Keratinocyte (primary cell): ENCODE measurements around the gene FUCA1. TPM values are rescaled to one million over a fixed set of nuclear protein-coding genes. Genes with fewer than 3 reads are reported as not detected.

Experiments used
- DNase-seq: peaks from one replicate; pipeline ENCODE4 v3.0.0-alpha.2; 2011; ENCODE audit warnings: low read depth, missing footprints, low spot score
- FAIRE-seq: peaks from 2 replicates; lab custom pipeline; 2011; peaks lifted over from hg19 to GRCh38; lab: Jason Lieb, UNC
- H2AFZ ChIP-seq: 2 replicates; pipeline ENCODE4 v1.6.0; 2012; ENCODE audit warnings: low read length, control low read depth, inconsistent platforms; ENCODE audit not compliant: control insufficient read depth
- H3K27ac ChIP-seq: 2 replicates; pipeline ENCODE4 v1.5.1; 2011; ENCODE audit warnings: low read length; ENCODE audit not compliant: control insufficient read depth, insufficient read depth
- H3K27me3 ChIP-seq: 3 replicates; pipeline ENCODE4 v1.6.0; 2011; ENCODE audit warnings: low read length; ENCODE audit not compliant: control insufficient read depth, insufficient read depth; ENCODE audit errors: extremely low read depth
- H3K36me3 ChIP-seq, 2 experiments: 2 replicates in 1 of 2; 3 replicates in 1 of 2; pipeline ENCODE4 v1.5.1; 2011; ENCODE audit warnings: low read length in 2 of 2, mild to moderate bottlenecking in 1 of 2; ENCODE audit not compliant: control insufficient read depth in 2 of 2, insufficient read depth in 2 of 2; ENCODE audit errors: extremely low read depth in 1 of 2
- H3K4me1 ChIP-seq: 3 replicates; pipeline ENCODE4 v1.5.1; 2011; ENCODE audit warnings: low read length; ENCODE audit not compliant: control insufficient read depth, insufficient read depth; ENCODE audit errors: extremely low read depth
- H3K4me2 ChIP-seq: 3 replicates; pipeline ENCODE4 v1.6.0; 2011; ENCODE audit warnings: low read depth, low read length; ENCODE audit not compliant: control insufficient read depth, insufficient read depth; ENCODE audit errors: extremely low read depth
- H3K4me3 ChIP-seq, 3 experiments: fragments of 200-600 bp in 1 of 3; sonication (generic) in 1 of 3; 2 replicates in 2 of 3; 3 replicates in 1 of 3; pipeline ENCODE4 v1.5.1; 2011 to 2016; ENCODE audit warnings: low read length in 3 of 3, mild to moderate bottlenecking in 3 of 3, control low read depth in 2 of 3, inconsistent platforms in 1 of 3, low read depth in 1 of 3, mixed read lengths in 1 of 3, mixed run types in 1 of 3, moderate library complexity in 1 of 3; ENCODE audit not compliant: control insufficient read depth in 2 of 3, insufficient read depth in 2 of 3; ENCODE audit errors: extremely low read depth in 1 of 3
- H3K79me2 ChIP-seq: 2 replicates; pipeline ENCODE4 v1.6.0; 2012; ENCODE audit warnings: low read length; ENCODE audit not compliant: control insufficient read depth, insufficient read depth
- H3K9ac ChIP-seq: 3 replicates; pipeline ENCODE4 v1.6.0; 2011; ENCODE audit warnings: low read length; ENCODE audit not compliant: control insufficient read depth, insufficient read depth; ENCODE audit errors: extremely low read depth
- H3K9me1 ChIP-seq: 3 replicates; pipeline ENCODE4 v1.6.0; 2011; ENCODE audit warnings: low read length; ENCODE audit not compliant: control insufficient read depth, insufficient read depth; ENCODE audit errors: extremely low read depth
- H3K9me3 ChIP-seq: 2 replicates; pipeline ENCODE4 v1.5.1; 2012; ENCODE audit warnings: low read depth, low read length; ENCODE audit not compliant: control insufficient read depth
- H4K20me1 ChIP-seq: 3 replicates; pipeline ENCODE4 v1.6.0; 2011; ENCODE audit warnings: low read length; ENCODE audit not compliant: control insufficient read depth, insufficient read depth; ENCODE audit errors: extremely low read depth
- CTCF ChIP-seq, 3 experiments: IDR thresholded peaks in 1 of 3; conservative IDR thresholded peaks in 1 of 3; optimal IDR thresholded peaks in 1 of 3; 2 replicates in 2 of 3; 3 replicates in 1 of 3; pipeline versions ENCODE3 to v1.5.1; 2011; ENCODE audit warnings: low read length in 3 of 3, mild to moderate bottlenecking in 3 of 3, moderate library complexity in 2 of 3, control low read depth in 1 of 3, inconsistent platforms in 1 of 3; ENCODE audit not compliant: insufficient read depth in 2 of 3; ENCODE audit errors: extremely low read depth in 1 of 3
- EZH2 ChIP-seq: IDR thresholded peaks from one replicate; pipeline ENCODE4 v1.6.1; 2012; ENCODE audit warnings: inconsistent platforms, mild to moderate bottlenecking, low read length, moderate library complexity
- dilution Hi-C: fragments of 300-500 bp; cut with MboI; formaldehyde crosslinking; loops from one replicate; pipeline ENCODE4 v1.7.0; 2020; ENCODE audit warnings: low sequenced_read_pairs; ENCODE audit not compliant: extremely low pct_ligation_motif_present
- polyA plus RNA-seq, 5 experiments: library from polyadenylated mRNA; depleted of rRNA in 3 of 5; stranded (reverse) in 3 of 5; stranded (forward) in 1 of 5; unstranded in 1 of 5; fragments of >200 nt; gene quantifications; 1 replicate in 1 of 5; 2 replicates in 3 of 5; 3 replicates in 1 of 5; pipeline versions ENCODE4 v1.2.1 to v1.2.3, GENCODE V29; 2011 to 2012; ENCODE audit warnings: missing spikeins in 2 of 5, low read depth in 1 of 5, low replicate concordance in 1 of 5

The FUCA1 gene
- polyA plus RNA-seq, 1 donor (not counting 4 experiments of a cell fraction or from before 2014, with no cell fraction given) = 11.9 TPM

- no peaks in the 10 kb centered on the region for H3K9me1 ChIP-seq
- no peaks in the 10 kb centered on the region for H3K9me3 ChIP-seq
- peaks cover 34 to 40% of the 10 kb centered on the region in 2 experiments for H3K36me3 ChIP-seq
- DNase-seq (no peak), FAIRE-seq (no peak)
- no peak overlapping the region for H3K27ac ChIP-seq
- H3K27me3 ChIP-seq = no peaks in the 10 kb centered on the region
- H2AFZ ChIP-seq = no peak overlapping the region
- dilution Hi-C loops = no loop called here
- peaks cover 7% of the 10 kb centered on the region for H3K79me2 ChIP-seq
- no peak for TF ChIP-seq EZH2
- TF ChIP-seq CTCF (optimal IDR thresholded peaks at IDR 0.05 in 1 of 3, IDR thresholded peaks at IDR 0.05 in 1 of 3, conservative IDR thresholded peaks at IDR 0.05 in 1 of 3; ENCODE audit: extremely low read depth in 1 of 3, insufficient read depth in 2 of 3, low read length in 3 of 3) = no peak
- peaks cover 22% of the 10 kb centered on the region for H3K4me1 ChIP-seq
- no peak overlapping the region for H3K9ac ChIP-seq
- no peak overlapping the region for H3K4me3 ChIP-seq
- H4K20me1 ChIP-seq = no peaks in the 10 kb centered on the region
- H3K4me2 ChIP-seq = no peak overlapping the region
Measured at GRCh38 chr1:23797478-23798448, 70.3 kb downstream of the FUCA1 start.

- no peak for DNase-seq
- no peaks in the 10 kb centered on the region for H3K9me3 ChIP-seq
- peaks cover 34 to 38% of the 10 kb centered on the region in 2 experiments for H3K36me3 ChIP-seq
- no peaks in the 10 kb centered on the region for H3K27me3 ChIP-seq
- H3K4me1 ChIP-seq = peaks cover 29% of the 10 kb centered on the region
- H2AFZ ChIP-seq = no peak overlapping the region
- no peaks in the 10 kb centered on the region for H3K9me1 ChIP-seq
- no peak overlapping the region for H3K9ac ChIP-seq
- no peak overlapping the region for H3K27ac ChIP-seq
- dilution Hi-C loops = no loop called here
- no peak for FAIRE-seq
- H3K79me2 ChIP-seq = peaks cover 17% of the 10 kb centered on the region
- no peak overlapping the region for H3K4me2 ChIP-seq
- TF ChIP-seq EZH2 = no peak
- TF ChIP-seq CTCF (optimal IDR thresholded peaks at IDR 0.05 in 1 of 3, IDR thresholded peaks at IDR 0.05 in 1 of 3, conservative IDR thresholded peaks at IDR 0.05 in 1 of 3; ENCODE audit: extremely low read depth in 1 of 3, insufficient read depth in 2 of 3, low read length in 3 of 3) = peak in 1 of 3 experiments; percentile 39
- H4K20me1 ChIP-seq = no peaks in the 10 kb centered on the region
- no peak overlapping the region for H3K4me3 ChIP-seq
Measured at GRCh38 chr1:23796466-23797271, 71.4 kb downstream of the FUCA1 start.
